Upper lobe of left lung (tissue), 4 donors: Measurements from ENCODE around the gene PSMD6.

Source experiments
- EP300 ChIP-seq, 4 donors: sonication (generic); formaldehyde crosslinking; IDR thresholded peaks; one replicate each; pipeline ENCODE4 v1.5.1; 2017; ENCODE audit warnings: antibody characterized with exemption in 4 of 4, control low read depth in 2 of 4
- POLR2A ChIP-seq, 4 donors: fragments of 450-650 bp; IDR thresholded peaks; one replicate each; pipeline ENCODE4 v1.5.1; 2016 to 2017; ENCODE audit warnings: antibody characterized with exemption in 4 of 4, mild to moderate bottlenecking in 2 of 4
- POLR2AphosphoS5 ChIP-seq, 2 donors: sonication (generic); formaldehyde crosslinking; IDR thresholded peaks; one replicate each; pipeline ENCODE4 v1.5.1; 2017; ENCODE audit warnings: antibody characterized with exemption in 2 of 2
- TF ChIP-seq, protein P1 (sequence below), 6 experiments: fragments of 450-650 bp in 4 of 6; fragments of 200-600 bp in 2 of 6; sonication (generic) in 2 of 6; IDR thresholded peaks; one replicate each; pipeline ENCODE4 v1.5.1; 2016 to 2019; ENCODE audit warnings: antibody characterized with exemption in 6 of 6

DNA sequence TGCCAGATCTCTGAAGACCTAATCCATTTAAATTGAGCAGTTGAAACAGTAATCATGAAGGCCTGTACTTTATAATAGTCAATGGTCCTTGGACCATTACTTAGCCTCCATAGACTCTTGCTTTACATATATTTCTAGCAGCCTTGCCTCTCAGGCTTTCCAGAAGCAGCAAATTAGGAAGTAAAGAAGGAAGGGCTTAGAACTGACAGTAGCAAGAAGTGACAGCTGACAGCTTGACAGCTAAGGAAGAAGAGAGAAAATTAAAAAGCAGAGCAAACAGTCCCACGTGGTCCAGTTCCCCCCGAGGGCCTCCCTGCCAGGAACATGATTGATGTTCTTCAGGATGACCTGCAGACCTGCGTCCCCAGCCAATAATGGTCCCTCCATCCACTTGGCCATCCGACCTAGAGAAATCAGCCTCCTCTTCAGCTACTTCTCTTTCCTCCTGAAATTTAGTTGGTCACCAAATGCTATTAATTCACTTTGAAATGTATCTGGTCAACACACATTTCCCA is 15.0 kb upstream of the PSMD6 start:
- TF ChIP-seq, protein P1, sequence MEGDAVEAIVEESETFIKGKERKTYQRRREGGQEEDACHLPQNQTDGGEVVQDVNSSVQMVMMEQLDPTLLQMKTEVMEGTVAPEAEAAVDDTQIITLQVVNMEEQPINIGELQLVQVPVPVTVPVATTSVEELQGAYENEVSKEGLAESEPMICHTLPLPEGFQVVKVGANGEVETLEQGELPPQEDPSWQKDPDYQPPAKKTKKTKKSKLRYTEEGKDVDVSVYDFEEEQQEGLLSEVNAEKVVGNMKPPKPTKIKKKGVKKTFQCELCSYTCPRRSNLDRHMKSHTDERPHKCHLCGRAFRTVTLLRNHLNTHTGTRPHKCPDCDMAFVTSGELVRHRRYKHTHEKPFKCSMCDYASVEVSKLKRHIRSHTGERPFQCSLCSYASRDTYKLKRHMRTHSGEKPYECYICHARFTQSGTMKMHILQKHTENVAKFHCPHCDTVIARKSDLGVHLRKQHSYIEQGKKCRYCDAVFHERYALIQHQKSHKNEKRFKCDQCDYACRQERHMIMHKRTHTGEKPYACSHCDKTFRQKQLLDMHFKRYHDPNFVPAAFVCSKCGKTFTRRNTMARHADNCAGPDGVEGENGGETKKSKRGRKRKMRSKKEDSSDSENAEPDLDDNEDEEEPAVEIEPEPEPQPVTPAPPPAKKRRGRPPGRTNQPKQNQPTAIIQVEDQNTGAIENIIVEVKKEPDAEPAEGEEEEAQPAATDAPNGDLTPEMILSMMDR (IDR thresholded peaks at IDR 0.05), result no peak
- TF ChIP-seq POLR2A (IDR thresholded peaks at IDR 0.05) (no peak), EP300 (IDR thresholded peaks at IDR 0.05) (no peak), POLR2AphosphoS5 (IDR thresholded peaks at IDR 0.05) (no peak)
